DOHH2 (cell line): ENCODE data around the gene YWHAH.

Experiments used
- H3F3A ChIP-seq: fragments of 200-600 bp; sonication (generic), shearing (Covaris generic); 2 replicates; pipeline ENCODE4 v1.6.0; 2016; ENCODE audit warnings: antibody characterized with exemption, mild to moderate bottlenecking; ENCODE audit not compliant: control insufficient read depth, insufficient read depth
- H3K27ac ChIP-seq: fragments of 200-600 bp; sonication (generic); 2 replicates; pipeline ENCODE4 v1.5.1; 2014; ENCODE audit warnings: low read depth, mild to moderate bottlenecking, low read length, moderate library complexity
- H3K27me3 ChIP-seq: fragments of 200-600 bp; sonication (generic); 2 replicates; pipeline ENCODE4 v1.6.1; 2014; ENCODE audit warnings: mild to moderate bottlenecking, low read length, mixed read lengths; ENCODE audit not compliant: control insufficient read depth
- H3K36me3 ChIP-seq: fragments of 200-600 bp; sonication (generic); 2 replicates; pipeline ENCODE4 v1.6.1; 2014; ENCODE audit warnings: mild to moderate bottlenecking, low read length, moderate library complexity, mixed read lengths; ENCODE audit not compliant: control insufficient read depth
- H3K4me1 ChIP-seq: fragments of 200-600 bp; sonication (generic); 2 replicates; pipeline ENCODE4 v1.6.1; 2014; ENCODE audit warnings: mild to moderate bottlenecking, low read length, mixed read lengths; ENCODE audit not compliant: control insufficient read depth
- H3K4me2 ChIP-seq: fragments of 200-600 bp; sonication (generic); 2 replicates; pipeline ENCODE4 v1.6.0; 2014; ENCODE audit warnings: mild to moderate bottlenecking, low read length, moderate library complexity
- H3K4me3 ChIP-seq: fragments of 200-600 bp; sonication (generic); 2 replicates; pipeline ENCODE4 v1.5.1; 2014; ENCODE audit warnings: mild to moderate bottlenecking, low read length, mixed read lengths
- H3K79me2 ChIP-seq: fragments of 200-600 bp; sonication (generic); 2 replicates; pipeline ENCODE4 v1.6.1; 2014; ENCODE audit warnings: mild to moderate bottlenecking, low read length, mixed read lengths; ENCODE audit not compliant: control insufficient read depth
- H3K9me2 ChIP-seq: fragments of 200-600 bp; sonication (generic); replicated peaks from 2 replicates; pipeline ENCODE4 v1.6.1; 2014; ENCODE audit warnings: mild to moderate bottlenecking, low read length, mixed read lengths; ENCODE audit not compliant: control insufficient read depth
- H3K9me3 ChIP-seq: fragments of 200-600 bp; sonication (generic); 2 replicates; pipeline ENCODE4 v1.6.1; 2014; ENCODE audit warnings: antibody characterized with exemption, low read length, mixed read lengths; ENCODE audit not compliant: control insufficient read depth, insufficient read depth
- H4K20me1 ChIP-seq: fragments of 200-600 bp; sonication (generic); 2 replicates; pipeline ENCODE4 v1.6.0; 2014; ENCODE audit warnings: low read depth, mild to moderate bottlenecking, antibody characterized with exemption, low read length, moderate library complexity; ENCODE audit not compliant: control insufficient read depth, insufficient read depth
- CTCF ChIP-seq: fragments of 200-600 bp; sonication (generic); IDR thresholded peaks from one replicate; pipeline ENCODE4 v1.5.1; 2014; ENCODE audit warnings: antibody characterized with exemption, mild to moderate bottlenecking, low read depth, low read length; ENCODE audit not compliant: poor library complexity, severe bottlenecking
- EZH2phosphoT487 ChIP-seq: fragments of 200-600 bp; sonication (generic); IDR thresholded peaks from 2 replicates; pipeline ENCODE4 v1.6.1; 2017; ENCODE audit warnings: borderline replicate concordance, mild to moderate bottlenecking, antibody characterized with exemption, low read length, moderate library complexity, mixed read lengths

YWHAH gene

GRCh38 chr22:31911565-31912406 lies 32.5 kb upstream of the YWHAH start:
- Histone ChIP-seq H3K9me2 (no peaks in the 10 kb centered on the region), H3K27me3 (no peaks in the 10 kb centered on the region), H4K20me1 (no peaks in the 10 kb centered on the region), H3F3A (no peaks in the 10 kb centered on the region), H3K9me3 (no peaks in the 10 kb centered on the region), H3K4me1 (peaks cover 2% of the 10 kb centered on the region), H3K4me2 (no peak overlapping the region), H3K4me3 (no peak overlapping the region), H3K79me2 (no peaks in the 10 kb centered on the region), H3K27ac (no peak overlapping the region), H3K36me3 (peaks cover 5% of the 10 kb centered on the region)
- TF ChIP-seq EZH2phosphoT487 (no peak), CTCF (no peak)

- Histone ChIP-seq H3K4me2 (no peak overlapping the region), H4K20me1 (no peaks in the 10 kb centered on the region), H3K79me2 (no peaks in the 10 kb centered on the region), H3F3A (no peaks in the 10 kb centered on the region), H3K9me3 (no peaks in the 10 kb centered on the region), H3K9me2 (no peaks in the 10 kb centered on the region), H3K27me3 (no peaks in the 10 kb centered on the region), H3K36me3 (peaks cover 3% of the 10 kb centered on the region; the same call in 1 of the 2 replicates), H3K27ac (no peak overlapping the region), H3K4me1 (peaks cover 8% of the 10 kb centered on the region), H3K4me3 (no peak overlapping the region)
- TF ChIP-seq CTCF = no peak
- no peak for TF ChIP-seq EZH2phosphoT487
These were observed 32.0 kb upstream of the YWHAH start for GRCh38 chr22:31912407-31912743.

- no peak overlapping the region for H3K27ac ChIP-seq
- TF ChIP-seq EZH2phosphoT487 (no peak), CTCF (no peak)
- no peaks in the 10 kb centered on the region for H3K9me2 ChIP-seq
- H3K27me3 ChIP-seq = no peaks in the 10 kb centered on the region
- H3K9me3 ChIP-seq = no peaks in the 10 kb centered on the region
- H4K20me1 ChIP-seq = no peaks in the 10 kb centered on the region
- H3K4me1 ChIP-seq = peaks cover 12% of the 10 kb centered on the region
- H3K4me2 ChIP-seq = no peak overlapping the region
- no peaks in the 10 kb centered on the region for H3K36me3 ChIP-seq
- no peaks in the 10 kb centered on the region for H3K79me2 ChIP-seq
- H3F3A ChIP-seq = no peaks in the 10 kb centered on the region
- H3K4me3 ChIP-seq = no peak overlapping the region
These were observed 28.7 kb upstream of the YWHAH start for GRCh38 chr22:31915586-31915985.
